Caco-2 (cell line): ENCODE results near the gene SLC4A9. TPM values are rescaled to one million over a fixed set of nuclear protein-coding genes. Genes with fewer than 3 reads are reported as not detected.
A peak's percentile ranks its signal among the peaks of the same experiment; 100 is the strongest.

Source experiments
- BruUV-seq: library from RNA; stranded (reverse); fragments of 400-500 nt; replicated peaks from 2 replicates; lab custom pipeline; 2021; lab: Mats Ljungman, UMichigan
- CTCF ChIA-PET: fragments of 300-600 bp; sonication (Branson Sonifier 250); formaldehyde crosslinking; loops from one replicate; lab custom pipeline; 2022; ENCODE audit warnings: antibody characterized with exemption; lab: Charles Lee
- POLR2A ChIA-PET: fragments of 300-600 bp; sonication (Branson Sonifier 250); formaldehyde crosslinking; loops from one replicate; lab custom pipeline; 2022; ENCODE audit warnings: antibody characterized with exemption; lab: Charles Lee
- DNase-seq, 2 experiments: peaks; one replicate each; pipeline versions ENCODE4 v3.0.0 to v3.0.0-alpha.2; 2020 to 2022
- H3K27me3 ChIP-seq: replicated peaks from 2 replicates; pipeline ENCODE4 v1.6.0; 2011; ENCODE audit warnings: low read length; ENCODE audit not compliant: control insufficient read depth, insufficient read depth
- H3K36me3 ChIP-seq: 2 replicates; pipeline ENCODE4 v1.5.1; 2011; ENCODE audit warnings: low read length; ENCODE audit not compliant: control insufficient read depth, insufficient read depth
- H3K4me1 ChIP-seq: fragments of 250-450 bp; sonication (Bioruptor Pico); 2 replicates; pipeline ENCODE4 v1.5.1; 2020; ENCODE audit warnings: mild to moderate bottlenecking
- H3K4me3 ChIP-seq: 2 replicates; pipeline ENCODE4 v1.5.1; 2011; ENCODE audit warnings: low read depth, mild to moderate bottlenecking, control low read depth, low read length
- H3K9me3 ChIP-seq: fragments of 250-450 bp; sonication (Bioruptor Pico); 2 replicates; pipeline ENCODE4 v1.5.1; 2020; ENCODE audit warnings: mild to moderate bottlenecking, moderate library complexity
- H3K27ac Mint-ChIP-seq: one replicate; pipeline ENCODE4 v1.8.0; 2022; ENCODE audit warnings: mixed read lengths; ENCODE audit not compliant: unreplicated experiment
- H3K27me3 Mint-ChIP-seq: one replicate; pipeline ENCODE4 v1.8.0; 2022; ENCODE audit warnings: mixed read lengths; ENCODE audit not compliant: insufficient read depth, unreplicated experiment
- H3K36me3 Mint-ChIP-seq: one replicate; pipeline ENCODE4 v1.8.0; 2022; ENCODE audit warnings: mild to moderate bottlenecking, mixed read lengths; ENCODE audit not compliant: insufficient read depth, unreplicated experiment
- H3K4me1 Mint-ChIP-seq: one replicate; pipeline ENCODE4 v1.8.0; 2022; ENCODE audit warnings: low read depth, mixed read lengths; ENCODE audit not compliant: unreplicated experiment
- H3K4me3 Mint-ChIP-seq: one replicate; pipeline ENCODE4 v1.8.0; 2022; ENCODE audit warnings: mild to moderate bottlenecking, moderate library complexity, mixed read lengths; ENCODE audit not compliant: unreplicated experiment
- H3K9me3 Mint-ChIP-seq: one replicate; pipeline ENCODE4 v1.8.0; 2022; ENCODE audit warnings: mixed read lengths; ENCODE audit not compliant: unreplicated experiment
- CTCF ChIP-seq, 2 experiments: fragments of 200-600 bp in 1 of 2; IDR thresholded peaks; 1 replicate in 1 of 2; 2 replicates in 1 of 2; pipeline versions ENCODE4 v1.5.1 to v1.8.0; 2011 to 2022; ENCODE audit warnings: antibody characterized with exemption in 1 of 2, control low read depth in 1 of 2, inconsistent platforms in 1 of 2, low read depth in 1 of 2, low read length in 1 of 2, mild to moderate bottlenecking in 1 of 2, moderate library complexity in 1 of 2; ENCODE audit not compliant: insufficient read depth in 1 of 2, severe bottlenecking in 1 of 2, unreplicated experiment in 1 of 2
- intact Hi-C: fragments of 100-400 bp; cut with micrococcal nuclease; formaldehyde crosslinking; loops from one replicate; pipeline ENCODE4 v1.10.0; 2022; ENCODE audit not compliant: unreplicated experiment
- total RNA-seq: library from RNA; stranded (reverse); gene quantifications from 2 replicates; pipeline ENCODE4 v1.2.3, GENCODE V29; 2022

Gene SLC4A9
- total RNA-seq, 1 experiment from 2014 or later: 0.11 TPM

- Mint-ChIP-seq H3K9me3 (no peaks in the 10 kb centered on the region), H3K4me3 (no peak overlapping the region), H3K4me1 (peaks cover 18% of the 10 kb centered on the region), H3K27ac (peak overlapping the region; percentile 43), H3K27me3 (no peaks in the 10 kb centered on the region), H3K36me3 (no peaks in the 10 kb centered on the region)
- intact Hi-C loops: no loop called here
- TF ChIP-seq CTCF (IDR thresholded peaks at IDR 0.05; ENCODE audit: insufficient read depth in 1 of 2, low read depth in 1 of 2, low read length in 1 of 2, severe bottlenecking in 1 of 2, unreplicated experiment in 1 of 2): no peak
- no TSS peak for BruUV-seq
- Histone ChIP-seq H3K4me3 (no peak overlapping the region), H3K27me3 (no peaks in the 10 kb centered on the region), H3K36me3 (no peaks in the 10 kb centered on the region), H3K9me3 (no peaks in the 10 kb centered on the region), H3K4me1 (peaks cover 44% of the 10 kb centered on the region)
- ChIA-PET POLR2A (interaction anchor here (1.1 to 1.7 kb wide), 3 partner anchors 18 to 26 kb away, joined by 5 to 11 read pairs (median 9); partner anchors contain the start of gene HBEGF), CTCF (interaction anchor here (0.6 to 4.0 kb wide), 4 partner anchors 8 to 187 kb away, joined by 3 to 25 read pairs (median 4); partner anchors contain the start of gene HBEGF)
- no peak for DNase-seq
These were observed 31.8 kb upstream of the SLC4A9 start for GRCh38 chr5:140328036-140328764.

GRCh38 chr5:140329739-140330481 lies 30.1 kb upstream of the SLC4A9 start:
- Mint-ChIP-seq H3K9me3 (no peaks in the 10 kb centered on the region), H3K36me3 (peaks cover 9% of the 10 kb centered on the region), H3K27me3 (no peaks in the 10 kb centered on the region), H3K4me3 (no peak overlapping the region), H3K4me1 (peaks cover 18% of the 10 kb centered on the region), H3K27ac (peak overlapping the region; percentile 43)
- no peaks in the 10 kb centered on the region for H3K36me3 ChIP-seq
- no peaks in the 10 kb centered on the region for H3K27me3 ChIP-seq
- no peak overlapping the region for H3K4me3 ChIP-seq
- peaks cover 33% of the 10 kb centered on the region for H3K4me1 ChIP-seq
- H3K9me3 ChIP-seq: no peaks in the 10 kb centered on the region
- CTCF ChIA-PET: interaction anchor here (4.0 kb wide), 1 partner anchor 16 kb away, joined by 25 read pairs; the partner anchor contains the start of gene HBEGF
- POLR2A ChIA-PET: interaction anchor here (0.6 to 1.1 kb wide), 2 partner anchors 17 to 222 kb away, joined by 9 read pairs; partner anchors contain the start of gene HBEGF
- BruUV-seq: no TSS peak
- DNase-seq: no peak
- intact Hi-C loops: no loop called here
- TF ChIP-seq CTCF (IDR thresholded peaks at IDR 0.05; ENCODE audit: insufficient read depth in 1 of 2, low read depth in 1 of 2, low read length in 1 of 2, severe bottlenecking in 1 of 2, unreplicated experiment in 1 of 2): no peak

- H3K4me1 Mint-ChIP-seq: peaks cover 22% of the 10 kb centered on the region
- CTCF ChIA-PET: no interaction called here
- no peaks in the 10 kb centered on the region for H3K27me3 Mint-ChIP-seq
- H3K4me3 Mint-ChIP-seq: no peak overlapping the region
- peaks cover 33% of the 10 kb centered on the region for H3K4me1 ChIP-seq
- intact Hi-C loops: no loop called here
- H3K27ac Mint-ChIP-seq: no peak overlapping the region
- no peak for TF ChIP-seq CTCF (IDR thresholded peaks at IDR 0.05; ENCODE audit: insufficient read depth in 1 of 2, low read depth in 1 of 2, low read length in 1 of 2, severe bottlenecking in 1 of 2, unreplicated experiment in 1 of 2)
- H3K27me3 ChIP-seq: no peaks in the 10 kb centered on the region
- H3K4me3 ChIP-seq: no peak overlapping the region
- BruUV-seq: no TSS peak
- H3K9me3 Mint-ChIP-seq: no peaks in the 10 kb centered on the region
- DNase-seq: no peak
- POLR2A ChIA-PET: no interaction called here
- no peaks in the 10 kb centered on the region for H3K9me3 ChIP-seq
- peaks cover 17% of the 10 kb centered on the region for H3K36me3 Mint-ChIP-seq
- H3K36me3 ChIP-seq: no peaks in the 10 kb centered on the region
These were observed 28.4 kb upstream of the SLC4A9 start for GRCh38 chr5:140331638-140332037.
